Astrocyte (in vitro differentiated cells and primary cell): ENCODE data around the gene PRODH. TPM values are rescaled to one million over a fixed set of nuclear protein-coding genes. Genes with fewer than 3 reads are reported as not detected.
"Not testable (repeated sequence)": the region's sequence is repeated elsewhere in the genome, so short reads cannot be mapped to it uniquely, and the experiment has no call there.

Experiments
- DNase-seq: peaks from one replicate; pipeline ENCODE4 v3.0.0-alpha.2; 2010; ENCODE audit warnings: low read depth
- FAIRE-seq: peaks from 2 replicates; lab custom pipeline; 2011; peaks lifted over from hg19 to GRCh38; lab: Jason Lieb, UNC
- H2AFZ ChIP-seq: 2 replicates; pipeline ENCODE4 v1.6.0; 2012; ENCODE audit warnings: low read depth, low read length, inconsistent platforms
- H3K27ac ChIP-seq: 2 replicates; pipeline ENCODE4 v1.5.1; 2011; ENCODE audit warnings: low read depth, low read length, inconsistent platforms
- H3K27me3 ChIP-seq: 2 replicates; pipeline ENCODE4 v1.6.0; 2011; ENCODE audit warnings: low read length, inconsistent platforms; ENCODE audit not compliant: insufficient read depth
- H3K36me3 ChIP-seq: 2 replicates; pipeline ENCODE4 v1.5.1; 2011; ENCODE audit warnings: low read length, inconsistent platforms; ENCODE audit not compliant: insufficient read depth
- H3K4me1 ChIP-seq: 2 replicates; pipeline ENCODE4 v1.5.1; 2011; ENCODE audit warnings: low read length, inconsistent platforms; ENCODE audit not compliant: insufficient read depth
- H3K4me2 ChIP-seq: 2 replicates; pipeline ENCODE4 v1.6.0; 2012; ENCODE audit warnings: low read length, inconsistent platforms
- H3K4me3 ChIP-seq: 2 replicates; pipeline ENCODE4 v1.5.1; 2011; ENCODE audit warnings: low read depth, mild to moderate bottlenecking, low read length, inconsistent platforms; ENCODE audit not compliant: insufficient read depth
- H3K79me2 ChIP-seq: 2 replicates; pipeline ENCODE4 v1.6.0; 2012; ENCODE audit warnings: mild to moderate bottlenecking, low read length, inconsistent platforms; ENCODE audit not compliant: insufficient read depth
- H3K9ac ChIP-seq: 2 replicates; pipeline ENCODE4 v1.6.0; 2012; ENCODE audit warnings: mild to moderate bottlenecking, low read length, inconsistent platforms
- H3K9me3 ChIP-seq: 2 replicates; pipeline ENCODE4 v1.5.1; 2012; ENCODE audit warnings: low read depth, mild to moderate bottlenecking, low read length, inconsistent platforms; ENCODE audit not compliant: insufficient read depth
- H4K20me1 ChIP-seq: 2 replicates; pipeline ENCODE4 v1.6.0; 2012; ENCODE audit warnings: low read length, inconsistent platforms; ENCODE audit not compliant: insufficient read depth
- H3K27ac Mint-ChIP-seq: one replicate; pipeline ENCODE4 v1.8.0; 2021; ENCODE audit warnings: mild to moderate bottlenecking, mixed read lengths; ENCODE audit not compliant: unreplicated experiment
- H3K27me3 Mint-ChIP-seq: one replicate; pipeline ENCODE4 v1.8.0; 2021; ENCODE audit warnings: low read depth, mixed read lengths; ENCODE audit not compliant: unreplicated experiment
- H3K36me3 Mint-ChIP-seq: one replicate; pipeline ENCODE4 v1.8.0; 2021; ENCODE audit warnings: low read depth, mixed read lengths; ENCODE audit not compliant: unreplicated experiment
- H3K4me1 Mint-ChIP-seq: one replicate; pipeline ENCODE4 v1.8.0; 2021; ENCODE audit warnings: low read depth, mixed read lengths; ENCODE audit not compliant: unreplicated experiment
- H3K4me3 Mint-ChIP-seq: one replicate; pipeline ENCODE4 v1.8.0; 2021; ENCODE audit warnings: mild to moderate bottlenecking, moderate library complexity, mixed read lengths; ENCODE audit not compliant: unreplicated experiment
- H3K9me3 Mint-ChIP-seq: one replicate; pipeline ENCODE4 v1.8.0; 2021; ENCODE audit warnings: mild to moderate bottlenecking, mixed read lengths; ENCODE audit not compliant: unreplicated experiment
- EZH2 ChIP-seq: IDR thresholded peaks from 2 replicates; pipeline ENCODE4 v1.6.1; 2012; ENCODE audit warnings: mild to moderate bottlenecking, low read length, inconsistent platforms; ENCODE audit not compliant: insufficient read depth
- total RNA-seq: library from RNA; stranded (reverse); gene quantifications from 2 replicates; pipeline ENCODE4 v1.2.1, GENCODE V29; 2021
- TF ChIP-seq, protein P1 (sequence below): IDR thresholded peaks from 2 replicates; pipeline ENCODE4 v1.5.1; 2011; ENCODE audit warnings: low read depth, mild to moderate bottlenecking, inconsistent platforms, low read length, moderate library complexity; ENCODE audit not compliant: insufficient read depth

Gene PRODH
- total RNA-seq, 1 donor from 2014 or later, result 1.2 TPM

DNA sequence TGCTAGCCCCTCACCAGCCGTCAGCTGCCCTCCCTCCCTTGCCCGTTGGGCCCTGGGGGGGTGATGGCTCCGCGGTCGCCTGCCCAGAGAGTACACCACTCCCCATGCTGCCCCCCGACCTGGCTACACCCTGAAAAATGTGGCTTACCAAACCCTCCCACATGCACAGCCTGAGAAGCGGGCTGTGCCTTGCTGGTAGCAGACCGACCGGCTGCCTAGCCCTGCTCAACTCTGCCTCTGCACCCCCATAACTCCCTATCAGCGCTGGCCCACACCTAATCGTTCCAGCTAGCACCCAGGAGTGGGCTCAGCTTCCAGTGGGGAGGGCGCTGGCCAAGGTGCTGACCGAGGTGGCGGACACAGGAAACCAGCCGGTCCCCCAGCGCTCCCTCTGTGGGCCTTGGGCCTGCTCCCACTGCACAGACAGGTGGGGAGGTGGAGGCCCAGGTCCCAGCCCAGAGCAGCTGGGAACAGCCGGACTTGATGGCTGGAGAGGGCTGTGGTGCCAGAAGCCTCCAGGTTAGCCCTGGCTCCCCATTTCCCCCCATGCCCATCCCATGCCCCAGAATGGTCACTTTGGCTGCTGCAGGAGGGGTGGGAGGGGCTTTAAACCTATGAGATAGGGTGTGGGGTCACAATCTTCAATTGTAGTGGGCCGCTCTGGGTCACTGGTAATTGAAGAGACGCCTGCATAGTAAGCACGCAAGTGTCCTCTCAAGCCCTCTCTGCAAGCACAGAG, 32.1 kb upstream of the PRODH start:
- Mint-ChIP-seq H3K36me3 (no peaks in the 10 kb centered on the region), H3K4me3 (no peak overlapping the region), H3K9me3 (no peaks in the 10 kb centered on the region), H3K4me1 (no peaks in the 10 kb centered on the region), H3K27me3 (peaks cover 10% of the 10 kb centered on the region), H3K27ac (peak overlapping the region; percentile 41)
- DNase-seq (no peak), FAIRE-seq (no peak)
- H4K20me1 ChIP-seq, result no peaks in the 10 kb centered on the region
- no peak overlapping the region for H2AFZ ChIP-seq
- H3K4me2 ChIP-seq, result no peak overlapping the region
- H3K36me3 ChIP-seq, result no peaks in the 10 kb centered on the region
- no peaks in the 10 kb centered on the region for H3K9me3 ChIP-seq
- no peaks in the 10 kb centered on the region for H3K79me2 ChIP-seq
- no peak overlapping the region for H3K4me3 ChIP-seq
- TF ChIP-seq, protein P1, sequence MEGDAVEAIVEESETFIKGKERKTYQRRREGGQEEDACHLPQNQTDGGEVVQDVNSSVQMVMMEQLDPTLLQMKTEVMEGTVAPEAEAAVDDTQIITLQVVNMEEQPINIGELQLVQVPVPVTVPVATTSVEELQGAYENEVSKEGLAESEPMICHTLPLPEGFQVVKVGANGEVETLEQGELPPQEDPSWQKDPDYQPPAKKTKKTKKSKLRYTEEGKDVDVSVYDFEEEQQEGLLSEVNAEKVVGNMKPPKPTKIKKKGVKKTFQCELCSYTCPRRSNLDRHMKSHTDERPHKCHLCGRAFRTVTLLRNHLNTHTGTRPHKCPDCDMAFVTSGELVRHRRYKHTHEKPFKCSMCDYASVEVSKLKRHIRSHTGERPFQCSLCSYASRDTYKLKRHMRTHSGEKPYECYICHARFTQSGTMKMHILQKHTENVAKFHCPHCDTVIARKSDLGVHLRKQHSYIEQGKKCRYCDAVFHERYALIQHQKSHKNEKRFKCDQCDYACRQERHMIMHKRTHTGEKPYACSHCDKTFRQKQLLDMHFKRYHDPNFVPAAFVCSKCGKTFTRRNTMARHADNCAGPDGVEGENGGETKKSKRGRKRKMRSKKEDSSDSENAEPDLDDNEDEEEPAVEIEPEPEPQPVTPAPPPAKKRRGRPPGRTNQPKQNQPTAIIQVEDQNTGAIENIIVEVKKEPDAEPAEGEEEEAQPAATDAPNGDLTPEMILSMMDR, result no peak
- TF ChIP-seq EZH2, result no peak
- H3K9ac ChIP-seq, result no peak overlapping the region
- peaks cover 3% of the 10 kb centered on the region for H3K27me3 ChIP-seq
- peaks cover 2% of the 10 kb centered on the region for H3K4me1 ChIP-seq
- no peak overlapping the region for H3K27ac ChIP-seq

DNA sequence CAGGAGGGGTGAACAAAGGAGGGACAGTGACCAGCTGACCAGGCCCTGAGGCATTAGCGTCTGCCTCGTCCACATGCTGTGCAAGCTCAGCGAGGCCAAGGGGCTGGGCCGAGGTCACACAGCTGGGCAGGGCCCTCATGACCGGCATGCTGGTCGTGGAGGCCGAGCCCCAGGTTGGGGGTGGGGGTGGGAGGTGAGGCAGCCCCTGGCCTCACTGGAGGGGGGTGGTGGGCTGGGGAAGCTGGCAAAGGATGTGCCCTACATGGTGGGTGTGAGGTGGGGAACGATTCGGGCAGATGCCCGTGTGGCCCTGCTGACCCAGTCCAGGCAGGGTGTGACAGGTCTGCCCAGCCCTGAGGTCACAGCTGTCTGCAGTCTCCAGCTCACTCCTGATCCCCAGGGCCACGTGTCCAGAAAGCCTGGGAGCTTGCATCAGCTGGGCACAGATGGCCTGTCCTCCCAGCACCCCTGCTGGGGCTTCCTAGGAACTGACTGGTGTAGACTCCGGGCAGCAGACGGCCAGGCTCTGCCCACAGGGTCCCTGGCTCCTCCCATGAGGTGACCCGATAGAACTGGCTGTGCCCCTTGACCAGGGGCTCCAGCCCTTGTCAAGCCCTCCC, 31.4 kb upstream of the PRODH start:
- H3K4me2 ChIP-seq, H3K36me3 ChIP-seq, H3K79me2 ChIP-seq, H2AFZ ChIP-seq, H3K4me1 ChIP-seq, H3K4me1 Mint-ChIP-seq, H3K9me3 Mint-ChIP-seq, H3K9ac ChIP-seq, DNase-seq, H3K9me3 ChIP-seq, FAIRE-seq, H3K4me3 ChIP-seq, H3K27ac ChIP-seq, H4K20me1 ChIP-seq, H3K36me3 Mint-ChIP-seq, H3K27ac Mint-ChIP-seq, H3K4me3 Mint-ChIP-seq, H3K27me3 ChIP-seq: not testable (repeated sequence)
- peaks cover 10% of the 10 kb centered on the region for H3K27me3 Mint-ChIP-seq

DNA sequence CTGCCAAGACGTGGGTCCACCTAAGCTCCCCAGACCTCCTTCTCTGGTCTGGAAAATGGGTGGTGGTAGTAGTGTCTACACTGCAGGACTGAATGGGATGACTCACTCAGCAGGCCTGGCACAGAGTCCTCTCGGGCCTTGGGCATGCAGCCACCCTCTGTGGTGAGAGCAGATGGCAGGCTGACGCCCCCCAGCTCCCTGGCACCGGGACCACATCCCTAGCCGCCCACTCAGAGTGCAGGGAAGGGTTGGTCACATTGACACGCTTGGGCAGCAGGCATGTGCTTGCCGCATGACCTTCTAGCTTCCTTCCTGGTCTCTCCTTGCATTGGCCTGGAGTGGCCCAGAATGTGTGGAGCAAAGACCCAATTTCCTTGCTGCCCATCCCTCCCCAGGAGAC, 30.7 kb upstream of the PRODH start:
- H2AFZ ChIP-seq, result no peak overlapping the region
- peaks cover 2% of the 10 kb centered on the region for H3K4me1 ChIP-seq
- H3K79me2 ChIP-seq, result no peaks in the 10 kb centered on the region
- H3K4me1 Mint-ChIP-seq, result no peaks in the 10 kb centered on the region
- no peak overlapping the region for H3K4me2 ChIP-seq
- DNase-seq (no peak), FAIRE-seq (no peak)
- H3K27me3 ChIP-seq, result peaks cover 3% of the 10 kb centered on the region
- H3K9me3 Mint-ChIP-seq, result no peaks in the 10 kb centered on the region
- no peaks in the 10 kb centered on the region for H3K36me3 Mint-ChIP-seq
- no peak overlapping the region for H3K4me3 ChIP-seq
- H4K20me1 ChIP-seq, result no peaks in the 10 kb centered on the region
- H3K27ac ChIP-seq, result no peak overlapping the region
- no peak overlapping the region for H3K27ac Mint-ChIP-seq
- no peak overlapping the region for H3K4me3 Mint-ChIP-seq
- peaks cover 10% of the 10 kb centered on the region for H3K27me3 Mint-ChIP-seq
- no peak overlapping the region for H3K9ac ChIP-seq
- no peak for TF ChIP-seq EZH2
- TF ChIP-seq, protein P1, result no peak
- no peaks in the 10 kb centered on the region for H3K9me3 ChIP-seq
- no peaks in the 10 kb centered on the region for H3K36me3 ChIP-seq
